Measurements from ENCODE around the gene GAREM1.

Gene GAREM1

DNA sequence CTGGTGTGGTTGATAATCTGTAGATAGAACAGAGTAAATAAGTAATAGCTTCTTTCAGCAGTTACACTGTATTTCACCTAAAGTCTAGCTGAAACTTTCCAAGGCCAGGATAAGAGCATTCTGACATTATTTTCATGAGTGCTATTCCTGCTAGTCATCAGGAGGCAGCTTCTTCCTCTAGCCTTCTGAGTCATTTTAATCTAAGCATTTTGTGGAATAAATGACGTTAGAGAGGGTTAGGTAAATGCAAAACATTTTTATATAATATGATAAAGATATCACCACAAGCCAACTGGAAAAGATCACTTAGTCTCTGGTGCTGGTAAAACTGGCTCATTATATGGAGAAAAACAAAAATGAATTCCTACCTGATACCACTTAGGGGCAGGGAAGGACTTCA is 142.3 kb downstream of the GAREM1 start:
- no peak for DNase-seq (ENCODE audit: low read depth, low spot score)

DNA sequence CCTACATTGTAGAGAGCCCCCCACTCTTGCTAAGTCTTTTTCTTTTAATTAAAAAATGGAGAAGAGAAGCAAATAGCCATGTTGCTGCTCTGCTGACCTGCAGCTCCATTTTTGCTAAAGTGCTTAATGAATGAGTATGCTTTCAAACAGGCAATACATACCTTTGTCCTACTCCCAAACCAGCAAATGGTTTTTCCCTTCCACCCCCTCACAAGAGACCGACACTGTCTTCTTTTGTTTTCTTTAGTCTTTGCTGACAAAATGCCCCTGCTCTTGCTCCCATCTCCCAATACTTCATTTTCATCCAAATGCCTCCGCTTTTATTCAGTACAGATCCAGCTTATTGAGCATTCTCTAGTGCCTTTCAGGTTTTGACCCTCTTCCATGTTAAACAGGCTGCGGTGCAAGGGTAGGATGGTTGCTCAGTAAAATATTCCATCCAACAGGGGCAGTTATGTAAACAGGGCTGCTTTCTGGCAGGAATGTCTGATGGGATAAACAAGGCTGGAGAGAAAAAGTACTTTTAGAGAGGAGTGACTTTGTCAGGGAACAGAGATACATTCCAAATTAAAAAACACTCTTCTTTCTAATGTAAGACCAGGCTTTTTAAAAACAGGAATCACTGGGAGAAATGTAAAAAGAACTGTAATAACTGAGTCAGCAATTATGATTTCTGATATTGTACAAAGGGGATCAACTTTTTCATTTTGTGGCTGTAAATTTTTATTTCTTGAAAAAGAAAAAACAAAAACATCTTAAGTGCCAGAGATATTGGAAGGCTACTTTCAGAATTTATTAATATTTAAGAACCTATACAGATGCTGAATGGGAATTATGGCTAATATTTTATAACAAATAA is 144.0 kb downstream of the GAREM1 start:
- DNase-seq (ENCODE audit: low read depth, low spot score): peak; percentile 72

DNA sequence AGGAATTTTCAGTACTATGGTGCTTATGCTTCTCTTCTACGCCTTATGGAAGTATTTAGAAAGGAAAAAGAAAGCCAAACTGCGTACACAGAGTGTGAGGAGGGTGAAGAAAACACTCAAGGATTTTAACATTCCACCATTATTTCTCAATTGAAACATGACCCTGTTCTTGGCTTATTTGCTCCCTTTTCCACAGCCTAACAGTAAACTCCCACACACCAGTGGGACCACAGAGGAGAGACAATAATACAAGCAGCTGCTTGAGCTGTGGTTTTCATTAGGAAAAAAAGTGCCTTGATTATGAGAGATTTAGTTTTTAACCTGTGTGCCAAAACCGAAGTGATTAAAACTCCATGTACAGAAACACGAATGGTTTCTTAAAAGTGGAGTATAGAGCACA is 146.5 kb downstream of the GAREM1 start:
- no peak for DNase-seq (ENCODE audit: low read depth, low spot score)

DNA sequence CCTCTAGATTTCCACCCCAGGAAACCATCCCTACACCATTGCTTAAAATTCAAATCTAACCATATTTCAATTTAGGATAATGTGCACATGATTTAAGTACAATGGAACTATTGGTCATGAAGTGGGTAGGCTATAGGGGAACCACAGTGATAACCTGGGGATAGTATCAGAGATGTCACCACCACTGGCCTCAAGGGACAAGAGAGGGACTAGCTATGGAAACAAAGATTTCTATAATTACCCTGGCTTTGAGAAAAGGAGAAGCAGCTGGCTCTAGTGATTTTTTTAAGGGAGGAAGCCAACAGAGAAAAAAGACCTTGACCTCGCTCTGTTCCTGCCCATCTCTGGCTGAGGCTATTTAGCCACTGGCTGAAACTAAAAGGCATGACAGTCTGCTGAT is 148.9 kb downstream of the GAREM1 start:
- DNase-seq (ENCODE audit: low read depth, low spot score): no peak

DNA sequence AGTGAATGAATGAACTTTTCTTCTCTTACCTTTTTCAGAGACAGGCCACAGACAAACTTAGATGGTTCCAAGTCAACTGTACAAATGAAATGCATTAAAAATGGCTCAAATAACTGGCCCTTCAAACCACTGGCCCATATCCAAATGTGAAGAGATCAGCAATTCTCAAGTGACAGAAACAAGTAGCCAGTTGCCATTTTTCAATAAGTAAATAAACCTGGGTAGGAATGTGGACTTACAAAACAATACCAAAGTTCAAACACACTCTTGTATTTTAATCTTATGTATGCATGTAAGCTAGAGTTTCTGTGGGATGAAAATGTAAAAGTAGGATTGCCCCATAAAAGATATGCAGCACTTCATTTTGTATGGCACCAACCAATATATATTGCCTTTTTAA is 151.6 kb downstream of the GAREM1 start:
- no peak for DNase-seq (ENCODE audit: low read depth, low spot score)

DNA sequence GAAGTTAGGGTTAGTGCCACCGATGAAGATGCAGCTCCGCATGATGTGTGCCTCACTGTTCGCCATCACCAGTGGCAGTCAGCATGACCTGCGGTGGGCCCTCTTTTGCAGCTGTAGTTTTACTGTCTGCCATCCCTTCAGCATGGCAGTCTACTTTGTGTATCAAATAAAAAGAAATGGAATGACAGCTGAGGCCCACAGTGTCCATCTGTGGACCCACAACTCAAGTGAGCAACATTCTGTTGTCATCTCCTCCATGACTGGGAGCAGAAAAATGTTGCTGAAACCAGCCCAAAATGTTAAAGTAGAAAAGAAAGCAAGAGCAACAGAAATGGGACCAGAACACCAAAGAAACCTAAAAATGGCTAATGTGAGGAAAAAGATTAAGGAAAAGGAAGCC is 152.1 kb downstream of the GAREM1 start:
- no peak for DNase-seq (ENCODE audit: low read depth, low spot score)

DNA sequence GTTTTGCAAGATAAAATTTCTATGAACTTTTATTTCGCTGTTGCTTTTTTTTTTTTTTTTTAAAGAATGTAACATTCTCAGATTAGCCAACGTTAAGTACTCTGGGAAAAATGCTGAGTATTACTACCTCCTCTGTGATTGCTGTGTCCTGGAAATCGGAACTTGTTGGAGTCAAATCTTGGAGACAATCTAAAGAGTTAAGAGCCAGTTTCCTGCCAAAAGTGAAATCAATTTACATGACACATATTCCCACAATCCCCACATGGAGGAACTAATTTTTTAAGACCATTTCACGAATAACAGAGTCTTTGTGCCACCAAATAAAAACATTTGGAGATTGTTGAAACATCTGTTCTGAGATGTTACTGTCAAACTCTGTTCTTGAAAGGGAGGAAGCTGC is 153.0 kb downstream of the GAREM1 start:
- DNase-seq (ENCODE audit: low read depth, low spot score): peak; percentile 46

DNA sequence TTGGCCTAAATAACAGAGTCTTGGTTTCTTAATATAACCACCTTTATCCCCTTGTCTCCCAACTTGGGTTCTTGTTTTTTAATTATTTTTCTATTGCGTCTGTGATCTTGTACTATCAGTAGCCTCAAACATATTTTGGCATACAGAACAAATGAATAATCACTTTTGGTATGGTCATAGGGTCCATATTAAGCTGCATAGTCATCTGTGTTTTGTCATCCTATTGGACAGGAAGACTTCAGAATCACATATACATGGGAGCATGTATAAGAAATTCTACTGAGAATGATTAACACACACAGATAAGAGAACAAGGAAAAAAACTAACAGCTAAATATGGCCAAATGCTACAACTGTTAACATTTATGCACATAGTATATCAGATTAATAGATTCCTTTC is 154.8 kb downstream of the GAREM1 start:
- no peak for DNase-seq (ENCODE audit: low read depth, low spot score)

DNA sequence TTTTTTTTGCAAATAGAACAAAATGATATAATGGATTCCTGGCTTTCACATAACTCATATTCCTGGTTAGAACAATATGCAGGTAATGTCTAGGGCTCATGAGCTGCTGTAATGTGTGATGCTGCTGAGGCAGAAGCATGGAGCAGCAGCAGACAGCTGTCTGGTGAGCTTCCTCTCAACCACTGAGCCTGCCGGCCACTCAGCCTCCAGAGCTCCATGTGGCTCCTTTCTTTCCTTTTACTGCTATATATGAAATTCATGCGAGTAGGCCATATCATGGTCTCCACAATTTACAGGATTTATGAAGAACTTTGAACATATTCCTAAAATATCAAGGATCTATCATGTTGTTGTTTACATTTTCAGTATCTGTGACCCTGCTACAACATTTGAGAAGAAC is 159.9 kb downstream of the GAREM1 start:
- DNase-seq (ENCODE audit: low read depth, low spot score): no peak

DNA sequence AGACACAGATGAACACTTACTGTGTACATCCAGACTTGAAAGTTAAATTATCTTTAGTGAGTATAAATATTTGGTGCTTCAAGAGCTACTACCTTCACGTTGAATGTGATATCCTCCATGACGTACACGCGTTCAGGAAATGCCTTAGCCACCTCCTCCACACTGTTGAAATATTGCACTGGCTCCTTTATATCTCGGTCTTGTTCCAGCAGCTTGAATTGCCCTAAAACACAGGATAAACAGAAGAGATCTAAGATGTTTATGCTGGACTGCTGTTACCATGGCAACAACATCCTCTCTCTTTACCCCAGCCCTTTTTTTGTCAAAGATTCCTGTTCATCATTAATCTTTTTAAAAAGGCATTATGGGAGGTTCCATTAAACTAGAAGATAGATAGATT is 160.6 kb downstream of the GAREM1 start:
- peak; percentile 42 for DNase-seq (ENCODE audit: low read depth, low spot score)

DNA sequence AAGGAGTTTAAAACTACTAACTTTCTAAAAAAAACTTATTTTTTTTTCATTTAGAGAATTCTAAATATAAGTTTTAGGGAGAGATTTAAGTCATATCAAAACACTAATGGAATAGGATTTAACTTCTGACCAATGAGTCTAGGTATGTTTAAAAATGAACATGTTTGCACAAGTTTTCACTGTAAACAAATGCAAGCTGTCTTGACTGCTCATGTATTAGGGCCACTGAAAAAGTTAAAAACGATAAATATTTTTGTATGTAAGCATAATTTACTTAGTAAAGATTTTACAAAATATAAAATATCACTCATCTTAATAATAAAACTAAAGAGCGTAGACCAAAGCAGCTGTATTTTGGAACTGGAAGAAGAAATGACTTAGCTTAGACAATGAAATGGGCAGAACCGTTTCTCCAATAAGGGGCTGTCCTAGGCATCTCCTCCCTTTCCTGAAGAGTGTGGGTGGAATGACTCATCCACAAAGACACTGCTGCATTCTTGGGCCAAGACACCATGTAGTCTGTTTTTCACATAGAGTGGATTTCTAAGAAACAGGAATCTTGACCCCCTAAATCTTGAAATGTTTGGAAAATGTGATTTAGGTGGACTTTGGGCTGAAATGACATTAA is 162.1 kb downstream of the GAREM1 start:
- peak; percentile 76 for DNase-seq (ENCODE audit: low read depth, low spot score)

DNA sequence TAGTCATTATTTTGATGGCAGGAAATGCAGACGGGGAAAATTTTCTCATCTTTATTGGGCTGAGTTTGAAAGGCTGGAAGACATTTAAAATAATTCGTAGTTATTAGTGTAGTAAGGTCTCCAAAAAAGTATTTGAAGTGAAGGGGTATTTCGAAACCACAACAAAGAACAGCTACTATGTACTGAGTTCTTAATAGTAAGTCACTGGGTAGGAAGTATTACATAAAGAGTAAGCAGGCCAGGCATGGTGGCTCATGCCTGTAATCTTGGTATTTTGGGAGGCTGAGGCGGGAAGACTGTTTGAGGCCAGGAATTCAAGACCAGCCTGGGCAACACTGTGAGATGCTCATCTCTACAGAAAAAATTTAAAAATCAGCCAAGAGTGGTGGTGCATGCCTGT is 167.3 kb downstream of the GAREM1 start:
- DNase-seq (ENCODE audit: low read depth, low spot score): no peak

DNA sequence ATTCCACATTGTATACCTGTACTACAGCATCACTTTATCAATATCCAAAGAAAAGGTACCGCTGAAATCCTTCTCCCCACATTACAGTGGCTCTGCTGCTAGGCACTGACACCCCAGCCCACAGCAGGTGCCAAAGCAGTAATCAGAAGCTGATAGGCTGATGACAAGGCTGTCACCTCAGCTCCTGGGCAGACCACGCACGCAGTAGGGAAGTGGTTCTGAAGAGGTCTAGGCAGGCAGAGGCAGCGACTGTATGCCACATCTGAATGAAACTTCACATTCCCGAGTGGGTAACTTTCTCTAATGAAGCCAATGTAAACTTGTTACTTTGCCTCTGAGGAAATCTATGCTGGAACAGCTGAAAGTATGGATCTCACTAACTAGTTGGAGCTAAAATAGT is 167.9 kb downstream of the GAREM1 start:
- no peak for DNase-seq (ENCODE audit: low read depth, low spot score)

DNA sequence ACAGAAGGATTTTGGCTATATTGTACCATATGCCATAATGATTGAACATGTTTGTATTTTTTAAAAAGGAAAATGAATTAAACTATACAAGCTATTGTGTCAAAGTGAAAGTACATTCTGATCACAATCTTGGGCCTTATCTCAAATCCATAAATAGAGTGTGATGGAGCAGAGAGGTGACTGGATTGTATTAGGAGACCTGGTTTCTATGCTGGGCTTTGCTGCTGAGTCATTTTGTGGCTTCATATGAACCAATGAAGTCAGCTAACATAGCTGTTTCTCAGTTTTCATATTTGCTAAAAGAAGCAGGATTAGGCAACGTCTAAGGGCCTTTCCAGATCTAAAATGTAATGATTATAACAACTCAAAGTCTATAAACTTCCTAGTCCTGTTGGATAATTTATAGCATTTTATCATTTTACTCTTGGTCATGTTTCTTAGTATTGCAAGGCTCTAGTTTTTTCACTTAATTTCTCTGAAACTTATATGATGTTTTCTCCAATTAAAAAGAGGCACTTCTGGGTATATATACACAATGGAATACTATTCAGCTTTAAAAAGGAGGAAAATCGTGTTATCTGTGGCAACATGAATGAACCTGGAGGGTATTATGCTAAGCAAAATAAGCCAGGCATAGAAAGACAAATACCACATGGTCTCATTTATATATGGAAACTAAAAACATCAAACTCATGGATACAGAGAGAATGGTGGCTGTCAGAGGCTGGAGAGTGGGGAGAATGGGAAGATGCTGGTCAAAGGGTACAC is 168.5 kb downstream of the GAREM1 start:
- DNase-seq (ENCODE audit: low read depth, low spot score): peak; percentile 78

DNA sequence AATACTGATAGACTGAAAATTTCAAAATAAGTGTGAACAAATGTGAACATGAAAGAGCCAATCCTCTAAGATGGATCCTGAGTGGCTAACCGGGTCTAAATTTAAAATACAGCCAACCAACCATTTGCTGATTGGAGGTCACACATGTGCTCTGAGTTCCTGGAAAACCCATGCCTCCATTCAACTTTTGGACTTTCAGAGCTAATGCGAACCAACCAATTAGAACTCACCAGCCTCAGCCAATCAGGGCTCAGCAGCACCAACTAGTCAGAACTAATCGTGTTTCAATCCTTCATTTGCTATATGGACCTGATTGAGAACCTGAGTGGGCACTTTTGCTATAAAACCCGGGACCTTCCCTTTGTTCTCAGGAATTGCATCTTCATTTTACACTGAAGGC is 169.3 kb downstream of the GAREM1 start:
- DNase-seq (ENCODE audit: low read depth, low spot score): no peak

DNA sequence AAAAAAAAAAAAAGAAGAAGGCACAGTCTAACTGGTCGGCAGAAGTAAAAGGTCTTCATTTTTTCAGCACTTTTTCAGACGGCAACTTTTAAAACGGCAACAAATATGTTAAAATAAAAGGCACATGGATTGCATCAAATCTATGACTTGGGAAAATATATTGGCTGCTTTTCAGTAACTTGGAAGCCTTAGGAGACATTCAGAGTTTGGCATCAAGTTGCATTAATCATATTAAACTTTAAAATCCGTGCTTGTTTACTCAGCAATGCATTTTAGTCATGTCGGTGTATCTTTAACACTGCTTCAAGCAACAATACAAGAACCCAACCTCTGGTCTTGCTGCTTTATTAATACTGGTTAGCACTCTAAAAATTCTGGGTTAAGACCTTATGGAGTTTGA is 169.8 kb downstream of the GAREM1 start:
- no peak for DNase-seq (ENCODE audit: low read depth, low spot score)

DNA sequence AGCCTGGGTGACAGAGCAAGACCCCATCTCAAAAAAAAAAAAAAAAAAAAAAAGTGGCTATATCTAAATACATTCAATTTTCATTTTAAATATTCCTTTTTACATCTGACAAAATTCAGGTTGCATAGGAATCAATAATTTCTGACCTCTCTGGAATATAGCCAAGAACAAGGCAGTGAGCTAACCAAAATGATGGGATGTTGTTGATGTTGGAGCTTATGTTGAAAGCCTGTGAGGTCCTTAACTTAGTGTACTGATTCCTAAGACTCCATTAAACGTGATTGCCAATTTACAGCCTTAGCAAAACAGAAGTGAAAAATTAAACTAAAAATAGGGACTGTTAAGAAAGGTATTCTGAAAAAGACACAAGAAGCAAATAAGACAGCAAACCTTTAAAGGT is 171.2 kb downstream of the GAREM1 start:
- DNase-seq (ENCODE audit: low read depth, low spot score): no peak

DNA sequence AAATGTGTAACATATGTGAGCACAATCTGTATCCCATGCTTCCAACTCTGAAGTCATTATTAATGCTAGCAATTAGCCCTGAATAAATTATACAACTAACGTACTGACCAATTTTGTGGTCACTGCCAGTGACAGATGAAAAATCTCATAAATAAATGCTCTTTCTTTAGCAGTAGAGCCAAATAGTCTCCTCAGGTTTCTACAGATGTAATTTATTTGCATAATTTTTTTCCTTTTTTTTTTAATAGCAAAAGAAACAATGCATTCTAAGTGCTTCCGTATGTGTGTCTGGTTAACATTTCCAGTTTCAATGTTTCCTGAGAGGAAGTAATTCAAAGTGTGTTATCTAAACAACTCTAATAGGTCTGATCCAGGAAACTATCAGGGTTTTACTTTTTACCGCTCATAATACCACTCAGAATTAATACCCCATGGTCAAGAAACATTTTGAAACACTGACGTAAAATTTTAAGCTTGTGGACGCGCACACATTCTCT is 172.5 kb downstream of the GAREM1 start:
- no peak for DNase-seq (ENCODE audit: low read depth, low spot score)

DNA sequence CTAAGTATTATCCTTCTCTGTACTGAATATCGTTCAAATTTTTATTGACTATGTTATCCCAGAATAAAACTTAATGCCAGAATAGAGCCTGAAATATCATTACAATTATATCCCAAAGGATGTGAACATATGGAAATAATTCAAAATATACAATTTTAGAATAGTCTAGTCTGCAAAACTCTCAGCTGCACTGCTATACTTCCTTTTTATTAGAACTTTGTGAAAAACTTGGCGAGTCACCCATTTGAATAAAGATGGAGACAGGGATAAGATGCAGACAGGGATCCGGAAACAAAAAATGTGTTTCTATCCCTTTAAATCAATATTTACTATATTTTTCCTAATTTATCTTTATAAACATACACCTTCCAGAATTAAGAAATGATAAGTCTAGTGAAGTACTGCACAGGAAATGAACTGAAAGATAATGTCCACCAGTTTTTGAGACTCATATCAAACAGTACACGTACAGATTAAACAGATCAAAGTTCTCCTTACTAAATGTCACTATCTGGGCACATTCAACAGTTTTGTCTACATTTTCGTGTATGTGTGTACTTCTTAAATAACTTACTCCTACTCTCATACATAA is 173.0 kb downstream of the GAREM1 start:
- no peak for DNase-seq (ENCODE audit: low read depth, low spot score)

DNA sequence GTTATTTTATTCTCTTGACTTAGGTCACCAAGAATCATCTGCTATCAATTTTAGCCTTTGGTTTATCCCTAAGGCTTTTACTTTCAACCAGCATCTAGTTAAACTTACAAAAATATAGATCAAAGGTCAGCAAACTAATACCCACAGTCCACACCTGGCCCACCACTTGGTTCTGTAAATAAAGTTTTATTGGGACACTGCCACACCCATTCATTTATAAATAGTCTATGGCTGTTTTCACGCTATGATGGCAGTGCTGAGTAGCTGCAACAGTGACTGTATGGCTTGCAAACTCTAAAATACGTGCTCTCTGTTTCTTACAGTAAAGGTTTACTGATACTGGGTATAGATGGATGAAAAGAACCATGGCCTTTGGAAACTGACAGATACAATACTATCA is 173.8 kb downstream of the GAREM1 start:
- no peak for DNase-seq (ENCODE audit: low read depth, low spot score)

DNA sequence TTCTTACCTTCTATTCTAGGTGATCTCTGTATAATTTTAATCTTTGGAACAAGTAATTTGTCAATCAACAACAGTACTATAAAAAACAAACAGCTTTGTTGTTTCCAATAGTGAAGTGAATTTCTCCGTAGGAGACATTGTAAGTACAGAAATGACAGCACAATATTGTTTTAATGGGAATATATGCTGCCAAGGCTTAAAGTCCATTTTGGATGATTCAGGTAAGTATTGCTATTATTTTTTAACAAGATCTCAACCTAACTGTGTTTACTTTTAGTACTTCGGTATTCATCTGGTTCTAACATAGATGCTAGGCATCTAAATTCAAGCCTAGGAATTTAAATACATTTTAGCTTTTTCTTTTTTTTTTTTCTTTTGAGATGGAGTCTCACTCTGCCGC is 175.1 kb downstream of the GAREM1 start:
- DNase-seq (ENCODE audit: low read depth, low spot score): no peak

DNA sequence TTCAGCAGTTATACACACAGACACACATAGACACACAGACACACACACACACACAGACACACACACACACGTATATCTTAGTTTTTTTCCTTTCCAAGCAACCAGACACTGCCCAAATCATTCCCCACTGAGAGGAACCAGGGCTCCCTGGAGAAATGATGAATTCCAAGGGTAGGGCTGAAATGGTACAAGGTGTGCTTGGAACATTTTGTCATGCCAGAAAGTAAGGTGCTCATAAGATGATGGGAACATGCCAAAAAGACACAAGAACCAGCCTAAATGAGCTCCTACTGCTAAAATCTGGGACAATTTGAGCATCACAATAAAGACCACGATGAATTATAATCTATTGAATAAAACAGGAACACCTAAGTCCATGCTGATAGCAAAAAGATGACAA is 177.6 kb downstream of the GAREM1 start:
- no peak for DNase-seq (ENCODE audit: low read depth, low spot score)
